Neural crest cell (in vitro differentiated cells): ENCODE measurements around the gene ARHGAP9. TPM values are rescaled to one million over a fixed set of nuclear protein-coding genes. Genes with fewer than 3 reads are reported as not detected.
"Not testable (repeated sequence)": the region's sequence is repeated elsewhere in the genome, so short reads cannot be mapped to it uniquely, and the experiment has no call there.

Source experiments
- DNase-seq: peaks from one replicate; pipeline ENCODE4 v3.0.0; 2021; ENCODE audit warnings: low read depth, mixed read lengths, low spot score
- H3K27ac Mint-ChIP-seq: one replicate; pipeline ENCODE4 v1.8.0; 2021; ENCODE audit warnings: mild to moderate bottlenecking, mixed read lengths; ENCODE audit not compliant: unreplicated experiment
- H3K27me3 Mint-ChIP-seq: 2 replicates; pipeline ENCODE4 v1.8.0; 2021; ENCODE audit warnings: low read depth, mild to moderate bottlenecking, mixed read lengths
- H3K36me3 Mint-ChIP-seq: 2 replicates; pipeline ENCODE4 v1.8.0; 2021; ENCODE audit warnings: low read depth, mild to moderate bottlenecking, mixed read lengths
- H3K4me1 Mint-ChIP-seq: 2 replicates; pipeline ENCODE4 v1.8.0; 2021; ENCODE audit warnings: mixed read lengths
- H3K4me3 Mint-ChIP-seq: one replicate; pipeline ENCODE4 v1.8.0; 2021; ENCODE audit warnings: mild to moderate bottlenecking, mixed read lengths
- H3K9me3 Mint-ChIP-seq: 2 replicates; pipeline ENCODE4 v1.8.0; 2021; ENCODE audit warnings: mixed read lengths
- CTCF ChIP-seq: fragments of 200-600 bp; sonication (generic); conservative IDR thresholded peaks from 2 replicates; pipeline ENCODE4 v1.5.0; 2021; ENCODE audit warnings: antibody characterized with exemption, mild to moderate bottlenecking
- total RNA-seq: library from RNA; stranded (reverse); gene quantifications from 2 replicates; pipeline ENCODE4 v1.2.1, GENCODE V29; 2021

ARHGAP9 gene
- total RNA-seq, 1 donor from 2014 or later: 0.56 TPM

GRCh38 chr12:57515934-57516541 is 36.4 kb upstream of the ARHGAP9 start:
- no peak for DNase-seq
- Mint-ChIP-seq H3K4me3 (peak overlapping the region; percentile 59), H3K9me3 (no peaks in the 10 kb centered on the region), H3K27me3 (peaks cover 4% of the 10 kb centered on the region), H3K27ac (peak overlapping the region; percentile 8), H3K4me1 (peaks cover 28% of the 10 kb centered on the region), H3K36me3 (peaks cover 28% of the 10 kb centered on the region)
- no peak for TF ChIP-seq CTCF

GRCh38 chr12:57515408-57515933 is 35.8 kb upstream of the ARHGAP9 start:
- Mint-ChIP-seq H3K4me3 (peak overlapping the region; percentile 59), H3K4me1 (peaks cover 25% of the 10 kb centered on the region), H3K9me3 (no peaks in the 10 kb centered on the region), H3K27me3 (peaks cover 4% of the 10 kb centered on the region), H3K27ac (no peak overlapping the region), H3K36me3 (peaks cover 28% of the 10 kb centered on the region)
- TF ChIP-seq CTCF: no peak
- no peak for DNase-seq

- Mint-ChIP-seq H3K4me3 (no peak overlapping the region), H3K4me1 (peaks cover 22% of the 10 kb centered on the region), H3K27me3 (no peaks in the 10 kb centered on the region), H3K36me3 (peaks cover 26% of the 10 kb centered on the region), H3K9me3 (no peaks in the 10 kb centered on the region), H3K27ac (no peak overlapping the region)
- no peak for TF ChIP-seq CTCF
- no peak for DNase-seq
These were observed 35.2 kb upstream of the ARHGAP9 start for GRCh38 chr12:57514720-57515407.

GRCh38 chr12:57514246-57514645 is 34.6 kb upstream of the ARHGAP9 start:
- DNase-seq, H3K4me3 Mint-ChIP-seq, H3K9me3 Mint-ChIP-seq, H3K27me3 Mint-ChIP-seq, H3K27ac Mint-ChIP-seq: not testable (repeated sequence)
- Mint-ChIP-seq H3K36me3 (peaks cover 28% of the 10 kb centered on the region), H3K4me1 (peaks cover 16% of the 10 kb centered on the region)

GRCh38 chr12:57513677-57514076 is 34.0 kb upstream of the ARHGAP9 start:
- H3K36me3 Mint-ChIP-seq: peaks cover 28% of the 10 kb centered on the region
- not testable (repeated sequence) for H3K4me3 Mint-ChIP-seq, H3K4me1 Mint-ChIP-seq, H3K9me3 Mint-ChIP-seq, H3K27ac Mint-ChIP-seq, H3K27me3 Mint-ChIP-seq, DNase-seq

GRCh38 chr12:57513266-57513665 is 33.6 kb upstream of the ARHGAP9 start:
- DNase-seq: no peak
- no peak for TF ChIP-seq CTCF
- H3K4me3 Mint-ChIP-seq: peak overlapping the region; percentile 25
- H3K9me3 Mint-ChIP-seq: no peaks in the 10 kb centered on the region
- no peaks in the 10 kb centered on the region for H3K27me3 Mint-ChIP-seq
- peaks cover 6% of the 10 kb centered on the region for H3K4me1 Mint-ChIP-seq
- peaks cover 27% of the 10 kb centered on the region for H3K36me3 Mint-ChIP-seq
- no peak overlapping the region for H3K27ac Mint-ChIP-seq
